NK-92 (cell line): ENCODE data around the gene KLHL26.
A peak's percentile ranks its signal among the peaks of the same experiment; 100 is the strongest.

Experiments
- DNase-seq: peaks from one replicate; lab custom pipeline; 2025; ENCODE audit not compliant: unreplicated experiment; lab: John Stamatoyannopoulos, UW

The KLHL26 gene

GRCh38 chr19:18612772-18613588 is 23.8 kb upstream of the KLHL26 start, which contains the start of gene TMEM59L:
TMEM59L (plus strand) TSS chr19:18612870; CDS start chr19:18612959, 89 bp downstream.
- DNase-seq: no peak

GRCh38 chr19:18613589-18614234 is 23.1 kb upstream of the KLHL26 start:
- DNase-seq: no peak

GRCh38 chr19:18616023-18616422 is 20.8 kb upstream of the KLHL26 start:
- DNase-seq: no peak

- no peak for DNase-seq
Measured at GRCh38 chr19:18617562-18617961, 19.3 kb upstream of the KLHL26 start.

- no peak for DNase-seq
Measured at GRCh38 chr19:18618236-18618635, 18.6 kb upstream of the KLHL26 start.

- no peak for DNase-seq
Measured at GRCh38 chr19:18620311-18620710, 16.5 kb upstream of the KLHL26 start.

- DNase-seq: no peak
Measured at GRCh38 chr19:18620902-18621301, 15.9 kb upstream of the KLHL26 start.

GRCh38 chr19:18626906-18627305 is 9.9 kb upstream of the KLHL26 start:
- DNase-seq: no peak

- DNase-seq: no peak
Measured at GRCh38 chr19:18629166-18630088, 7.4 kb upstream of the KLHL26 start.

- DNase-seq: no peak
Measured at GRCh38 chr19:18633321-18633720, 3.5 kb upstream of the KLHL26 start.

GRCh38 chr19:18634612-18635297 is 2.1 kb upstream of the KLHL26 start:
- DNase-seq: no peak

GRCh38 chr19:18635831-18636182 is 1.0 kb upstream of the KLHL26 start:
- DNase-seq: no peak

- peak; percentile 78 for DNase-seq
Measured at GRCh38 chr19:18636183-18636968, 452 bp upstream of the KLHL26 start.

- DNase-seq: no peak
Measured at GRCh38 chr19:18637673-18638630, 1.1 kb downstream of the KLHL26 start.

GRCh38 chr19:18639706-18640243 is 2.9 kb downstream of the KLHL26 start:
- no peak for DNase-seq

- DNase-seq: no peak
Measured at GRCh38 chr19:18644196-18645034, 7.6 kb downstream of the KLHL26 start.

GRCh38 chr19:18645035-18645511 is 8.2 kb downstream of the KLHL26 start:
- DNase-seq: no peak
